B cell (primary cell): Measurements from ENCODE around the gene CSTA. TPM values are rescaled to one million over a fixed set of nuclear protein-coding genes. Genes with fewer than 3 reads are reported as not detected.

ENCODE experiments used
- ATAC-seq: fragments of 200-7000 bp; cut with Tn5 transposase; one replicate; pipeline ENCODE4 v1.10.0; 2021; ENCODE audit warnings: low read depth, mild to moderate bottlenecking, moderate number of reproducible peaks, moderate library complexity
- CTCF ChIA-PET: fragments of 350-600 bp; sonication (Branson Sonifier 250); formaldehyde crosslinking; loops from one replicate; lab custom pipeline; 2021; ENCODE audit warnings: antibody characterized with exemption, inconsistent platforms; lab: Charles Lee
- POLR2A ChIA-PET: fragments of 350-600 bp; sonication (Branson Sonifier 250); formaldehyde crosslinking; loops from one replicate; lab custom pipeline; 2021; ENCODE audit warnings: antibody characterized with exemption; lab: Charles Lee
- DNase-seq: peaks from one replicate; pipeline ENCODE4 v3.0.0; 2013
- H2AFZ ChIP-seq: 2 replicates; pipeline ENCODE4 v1.6.1; 2012; ENCODE audit warnings: mild to moderate bottlenecking, low read depth, low read length; ENCODE audit not compliant: insufficient read depth, poor library complexity, severe bottlenecking
- H3K27ac ChIP-seq, 2 donors: 1 replicate in 1 of 2; 2 replicates in 1 of 2; pipeline ENCODE4 v1.5.1; 2012 to 2013; ENCODE audit warnings: low read length in 2 of 2, mild to moderate bottlenecking in 2 of 2, moderate library complexity in 1 of 2
- H3K27me3 ChIP-seq, 4 experiments: fragments of 200-600 bp in 1 of 4; sonication (generic) in 1 of 4; replicated peaks in 1 of 4; 1 replicate in 2 of 4; 2 replicates in 2 of 4; pipeline versions ENCODE4 v1.6.1 to v1.7.0; 2013 to 2016; ENCODE audit warnings: low read length in 3 of 4, mild to moderate bottlenecking in 2 of 4, mixed read lengths in 1 of 4, moderate library complexity in 1 of 4; ENCODE audit not compliant: insufficient read depth in 4 of 4, control insufficient read depth in 3 of 4; ENCODE audit errors: control extremely low read depth in 1 of 4
- H3K36me3 ChIP-seq, 2 experiments: replicated peaks in 1 of 2; 1 replicate in 1 of 2; 2 replicates in 1 of 2; pipeline versions ENCODE4 v1.6.1 to v1.7.1; 2013; ENCODE audit warnings: low read length in 1 of 2; ENCODE audit not compliant: insufficient read depth in 2 of 2, control insufficient read depth in 1 of 2; ENCODE audit errors: control extremely low read depth in 1 of 2, extremely low read depth in 1 of 2
- H3K4me1 ChIP-seq, 2 donors: fragments of 200-600 bp in 1 of 2; sonication (generic) in 1 of 2; 1 replicate in 1 of 2; 2 replicates in 1 of 2; pipeline versions ENCODE4 v1.5.1 to v1.6.1; 2013 to 2017; ENCODE audit warnings: low read length in 2 of 2; ENCODE audit not compliant: control insufficient read depth in 2 of 2, insufficient read depth in 2 of 2
- H3K4me2 ChIP-seq: replicated peaks from 2 replicates; pipeline ENCODE3; 2012; ENCODE audit warnings: mild to moderate bottlenecking, low read depth, low read length; ENCODE audit not compliant: poor library complexity, severe bottlenecking
- H3K4me3 ChIP-seq, 5 experiments: fragments of 200-600 bp in 1 of 5; sonication (generic) in 1 of 5; 1 replicate in 3 of 5; 2 replicates in 2 of 5; pipeline versions ENCODE4 v1.5.1 to v1.7.0; 2011 to 2016; ENCODE audit warnings: low read length in 4 of 5, mild to moderate bottlenecking in 4 of 5, low read depth in 2 of 5, control low read depth in 1 of 5, moderate library complexity in 1 of 5; ENCODE audit not compliant: insufficient read depth in 1 of 5; ENCODE audit errors: control extremely low read depth in 1 of 5, extremely low read depth in 1 of 5
- H3K79me2 ChIP-seq: fragments of 200-600 bp; sonication (generic); one replicate; pipeline ENCODE4 v1.6.0; 2016; ENCODE audit warnings: low read length; ENCODE audit not compliant: control insufficient read depth, insufficient read depth
- H3K9ac ChIP-seq: fragments of 200-600 bp; sonication (generic); 2 replicates; pipeline ENCODE4 v1.6.1; 2017; ENCODE audit warnings: mild to moderate bottlenecking, low read length, moderate library complexity
- H3K9me3 ChIP-seq, 3 donors: one replicate each; pipeline versions ENCODE4 v1.6.1 to v1.7.1; 2013; ENCODE audit warnings: low read length in 2 of 3; ENCODE audit not compliant: control insufficient read depth in 2 of 3, insufficient read depth in 1 of 3; ENCODE audit errors: control extremely low read depth in 1 of 3
- H4K20me1 ChIP-seq: 2 replicates; pipeline ENCODE4 v1.6.0; 2012; ENCODE audit warnings: mild to moderate bottlenecking, low read length; ENCODE audit not compliant: insufficient read depth, control insufficient read depth, poor library complexity, severe bottlenecking
- H3K27ac Mint-ChIP-seq: one replicate; pipeline ENCODE4 v1.8.0; 2021; ENCODE audit warnings: mixed read lengths
- H3K27me3 Mint-ChIP-seq: one replicate; pipeline ENCODE4 v1.8.0; 2021; ENCODE audit warnings: mixed read lengths
- H3K4me1 Mint-ChIP-seq: one replicate; pipeline ENCODE4 v1.8.0; 2021; ENCODE audit warnings: mixed read lengths
- H3K4me3 Mint-ChIP-seq: one replicate; pipeline ENCODE4 v1.8.0; 2021; ENCODE audit warnings: mixed read lengths
- H3K9me3 Mint-ChIP-seq: one replicate; pipeline ENCODE4 v1.8.0; 2022; ENCODE audit warnings: mixed read lengths; ENCODE audit not compliant: insufficient read depth
- CTCF ChIP-seq: fragments of 200-600 bp; IDR thresholded peaks from one replicate; pipeline ENCODE4 v1.8.0; 2022; ENCODE audit warnings: antibody characterized with exemption, mild to moderate bottlenecking
- EZH2 ChIP-seq: IDR thresholded peaks from 2 replicates; pipeline ENCODE4 v1.6.1; 2012; ENCODE audit warnings: borderline replicate concordance, low read depth, mild to moderate bottlenecking, moderate library complexity, low read length; ENCODE audit not compliant: insufficient read depth, poor library complexity, severe bottlenecking
- WGBS: methylation state at CpG from one replicate; pipeline ENCODE4 v1.1.5; 2013; ENCODE audit warnings: missing lambda C conversion rate; ENCODE audit not compliant: insufficient coverage; 5-methylcytosine and 5-hydroxymethylcytosine counted together
- intact Hi-C: fragments of 100-400 bp; cut with micrococcal nuclease; formaldehyde crosslinking; loops from one replicate; pipeline ENCODE4 v1.10.0; 2022
- polyA plus RNA-seq: library from polyadenylated mRNA; depleted of rRNA; stranded (reverse); fragments of >200 nt; gene quantifications from 2 replicates; pipeline ENCODE4 v1.2.3, GENCODE V29; 2012
- total RNA-seq, 2 donors: library from RNA; stranded (reverse); fragments of 120-200 nt in 1 of 2; gene quantifications; 1 replicate in 1 of 2; 2 replicates in 1 of 2; pipeline versions ENCODE4 v1.2.3 to v1.2.4, GENCODE V29; 2013 to 2022

Gene CSTA
- total and polyA plus RNA-seq, 2 donors (not counting 1 experiment from before 2014, with no cell fraction given): 1.3 TPM; not detected in 1

DNA sequence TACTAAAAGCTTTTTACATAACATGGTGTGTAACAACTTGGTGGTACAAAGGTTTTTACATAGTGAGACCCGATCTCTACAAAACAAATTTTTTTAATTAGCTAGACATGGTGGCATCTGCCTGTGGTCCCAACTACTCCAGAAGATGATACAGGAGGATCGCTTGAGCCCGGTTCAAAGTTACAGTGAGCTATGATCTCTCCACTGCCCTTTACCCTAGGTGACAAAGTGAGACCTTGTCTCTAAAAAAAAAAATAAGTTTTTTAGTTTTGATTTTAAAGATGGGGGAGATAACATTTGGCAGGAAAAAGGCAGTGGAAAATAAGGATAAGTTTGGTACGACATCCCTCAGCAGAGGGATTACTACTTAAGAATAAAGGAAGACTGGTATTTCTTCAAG is 64.8 kb downstream of the CSTA start:
- Mint-ChIP-seq H3K4me3 (no peak overlapping the region), H3K9me3 (no peaks in the 10 kb centered on the region), H3K27me3 (no peaks in the 10 kb centered on the region), H3K27ac (no peak overlapping the region), H3K4me1 (peaks cover 23% of the 10 kb centered on the region)
- Histone ChIP-seq H3K4me3 (no peak overlapping the region), H2AFZ (no peak overlapping the region), H4K20me1 (no peaks in the 10 kb centered on the region), H3K27ac (no peak overlapping the region), H3K79me2 (peaks cover 14% of the 10 kb centered on the region), H3K4me1 (peaks cover 0 to under 1% of the 10 kb centered on the region in 2 donors), H3K36me3 (no peaks in the 10 kb centered on the region), H3K27me3 (no peaks in the 10 kb centered on the region), H3K9ac (no peak overlapping the region), H3K4me2 (no peak overlapping the region), H3K9me3 (no peaks in the 10 kb centered on the region)
- TF ChIP-seq CTCF: no peak
- no peak for TF ChIP-seq EZH2
- ChIA-PET POLR2A (no interaction called here), CTCF (interaction anchor here (1.1 kb wide), 1 partner anchor 18 kb away, joined by 3 read pairs; no protein-coding TSS in a partner anchor)
- ATAC-seq (no peak), DNase-seq (no peak)
- intact Hi-C loops: loop anchor here (10.0 kb wide), 1 partner anchor 65 kb away; no protein-coding TSS in a partner anchor
- WGBS: 100% methylated on average over 2 of the region's 4 CpGs

GRCh38 chr3:122390665-122391064 is 65.6 kb downstream of the CSTA start:
- Histone ChIP-seq H4K20me1 (no peaks in the 10 kb centered on the region), H3K4me3 (no peak overlapping the region), H3K9ac (no peak overlapping the region), H3K27me3 (no peaks in the 10 kb centered on the region), H3K36me3 (no peaks in the 10 kb centered on the region), H2AFZ (no peak overlapping the region), H3K4me2 (no peak overlapping the region), H3K4me1 (no peaks in the 10 kb centered on the region), H3K27ac (no peak overlapping the region), H3K9me3 (no peaks in the 10 kb centered on the region), H3K79me2 (peaks cover 14% of the 10 kb centered on the region)
- DNase-seq: no peak
- Mint-ChIP-seq H3K27ac (no peak overlapping the region), H3K4me1 (peaks cover 21% of the 10 kb centered on the region), H3K4me3 (no peak overlapping the region), H3K27me3 (no peaks in the 10 kb centered on the region), H3K9me3 (no peaks in the 10 kb centered on the region)
- ChIA-PET CTCF (interaction anchor here (1.1 kb wide), 2 partner anchors 18 to 638 kb away, joined by 3 read pairs; no protein-coding TSS in a partner anchor), POLR2A (no interaction called here)
- no peak for ATAC-seq
- 86% methylated on average over 1 of the region's 4 CpGs for WGBS
- intact Hi-C loops: loop anchor here (10.0 kb wide), 1 partner anchor 64 kb away; no protein-coding TSS in a partner anchor
- no peak for TF ChIP-seq EZH2
- no peak for TF ChIP-seq CTCF

Other genes starting within 250 kb of the CSTA start
- gene CASR, start 141.6 kb upstream of the CSTA start, total RNA-seq: not detected in 2 replicates
- not detected in 2 replicates for gene CASR, start 141.6 kb upstream of the CSTA start, polyA plus RNA-seq
- 33.1 and 36.2 TPM in 2 replicates for gene MIX23, start 58.0 kb downstream of the CSTA start, total RNA-seq
- 9.2 and 17.4 TPM in 2 replicates for gene MIX23, start 58.0 kb downstream of the CSTA start, polyA plus RNA-seq
- gene FAM162A, start 58.9 kb downstream of the CSTA start, total RNA-seq: 13.9 and 17.5 TPM in 2 replicates
- 10.9 and 12.9 TPM in 2 replicates for gene FAM162A, start 58.9 kb downstream of the CSTA start, polyA plus RNA-seq
- 11.6 and 12.3 TPM in 2 replicates for gene WDR5B, start 90.8 kb downstream of the CSTA start, total RNA-seq
- 3.5 and 4.6 TPM in 2 replicates for gene WDR5B, start 90.8 kb downstream of the CSTA start, polyA plus RNA-seq
- 79.4 and 85.9 TPM in 2 replicates for gene KPNA1, start 189.7 kb downstream of the CSTA start, total RNA-seq
- gene KPNA1, start 189.7 kb downstream of the CSTA start, polyA plus RNA-seq: 14.9 and 15.2 TPM in 2 replicates
- 29.8 and 31.2 TPM in 2 replicates for gene PARP9, start 239.1 kb downstream of the CSTA start, total RNA-seq
- 19.6 and 19.7 TPM in 2 replicates for gene PARP9, start 239.1 kb downstream of the CSTA start, polyA plus RNA-seq
- gene DTX3L, start 239.1 kb downstream of the CSTA start, total RNA-seq: 41.1 and 44.0 TPM in 2 replicates
- gene DTX3L, start 239.1 kb downstream of the CSTA start, polyA plus RNA-seq: 7.3 and 8.1 TPM in 2 replicates